Loucy (cell line): ENCODE data around the gene TMED9.
A peak's percentile ranks its signal among the peaks of the same experiment; 100 is the strongest.

Experiments
- H2AFZ ChIP-seq: fragments of 200-600 bp; sonication (generic); 2 replicates; pipeline ENCODE4 v1.6.0; 2016; ENCODE audit warnings: antibody characterized with exemption, mild to moderate bottlenecking, low read length, moderate library complexity
- H3F3A ChIP-seq: fragments of 200-600 bp; 2 replicates; pipeline ENCODE4 v1.6.0; 2016; ENCODE audit warnings: antibody characterized with exemption, low read depth, mild to moderate bottlenecking
- H3K27me3 ChIP-seq: fragments of 200-600 bp; sonication (generic); 2 replicates; pipeline ENCODE4 v1.6.1; 2014; ENCODE audit warnings: low read length, mild to moderate bottlenecking; ENCODE audit not compliant: insufficient read depth, poor library complexity, severe bottlenecking
- H3K36me3 ChIP-seq: fragments of 200-600 bp; sonication (generic); 2 replicates; pipeline ENCODE4 v1.6.1; 2016; ENCODE audit warnings: low read length; ENCODE audit not compliant: insufficient read depth
- H3K4me1 ChIP-seq: fragments of 200-600 bp; sonication (generic); 2 replicates; pipeline ENCODE4 v1.5.1; 2014; ENCODE audit warnings: low read length, mild to moderate bottlenecking; ENCODE audit not compliant: insufficient read depth, poor library complexity, severe bottlenecking
- H3K4me2 ChIP-seq: fragments of 200-600 bp; sonication (generic); 2 replicates; pipeline ENCODE4 v1.6.0; 2014; ENCODE audit warnings: antibody characterized with exemption, low read length, low read depth, mild to moderate bottlenecking; ENCODE audit not compliant: poor library complexity, severe bottlenecking
- H3K4me3 ChIP-seq: fragments of 200-600 bp; sonication (generic); 2 replicates; pipeline ENCODE4 v1.5.1; 2014; ENCODE audit warnings: low read length, mild to moderate bottlenecking, mixed read lengths; ENCODE audit not compliant: poor library complexity, severe bottlenecking
- H3K79me2 ChIP-seq: fragments of 200-600 bp; sonication (generic); 2 replicates; pipeline ENCODE4 v1.6.1; 2014; ENCODE audit warnings: low read length; ENCODE audit not compliant: insufficient read depth
- H3K9ac ChIP-seq: fragments of 200-600 bp; sonication (generic); 2 replicates; pipeline ENCODE4 v1.6.0; 2014; ENCODE audit warnings: mild to moderate bottlenecking, low read depth, low read length, moderate library complexity; ENCODE audit not compliant: poor library complexity, severe bottlenecking
- H3K9me2 ChIP-seq: fragments of 200-600 bp; sonication (generic); replicated peaks from 2 replicates; pipeline ENCODE4 v1.6.1; 2016; ENCODE audit warnings: low read depth, low read length, mixed read lengths
- H3K9me3 ChIP-seq: fragments of 200-600 bp; sonication (generic); 2 replicates; pipeline ENCODE4 v1.6.1; 2014; ENCODE audit warnings: mild to moderate bottlenecking, antibody characterized with exemption, low read length, low read depth; ENCODE audit not compliant: insufficient read depth
- H4K20me1 ChIP-seq: fragments of 200-600 bp; sonication (generic); 2 replicates; pipeline ENCODE4 v1.6.0; 2014; ENCODE audit warnings: antibody characterized with exemption, low read length, mild to moderate bottlenecking; ENCODE audit not compliant: insufficient read depth, poor library complexity, severe bottlenecking
- CTCF ChIP-seq: fragments of 200-600 bp; sonication (generic); conservative IDR thresholded peaks from 2 replicates; pipeline ENCODE4 v1.5.1; 2014; ENCODE audit warnings: mild to moderate bottlenecking, antibody characterized with exemption, low read length
- EZH2phosphoT487 ChIP-seq: fragments of 200-600 bp; IDR thresholded peaks from 2 replicates; pipeline ENCODE4 v1.6.1; 2018; ENCODE audit warnings: antibody characterized with exemption, mild to moderate bottlenecking, moderate library complexity, borderline replicate concordance

Gene TMED9

GRCh38 chr5:177593511-177593910, 1.5 kb downstream of the TMED9 start:
- no peaks in the 10 kb centered on the region for H3K9me2 ChIP-seq
- TF ChIP-seq EZH2phosphoT487, result no peak
- TF ChIP-seq CTCF, result no peak
- H3F3A ChIP-seq, result no peaks in the 10 kb centered on the region
- no peak overlapping the region for H2AFZ ChIP-seq
- H4K20me1 ChIP-seq, result peaks cover 12% of the 10 kb centered on the region
- H3K4me1 ChIP-seq, result peaks cover 12% of the 10 kb centered on the region
- no peak overlapping the region for H3K9ac ChIP-seq
- no peaks in the 10 kb centered on the region; the same call in 1 of the 2 replicates for H3K36me3 ChIP-seq
- H3K79me2 ChIP-seq, result peaks cover 25% of the 10 kb centered on the region
- no peaks in the 10 kb centered on the region for H3K9me3 ChIP-seq
- peak overlapping the region; percentile 74 for H3K4me2 ChIP-seq
- peak overlapping the region; percentile 86 for H3K4me3 ChIP-seq
- H3K27me3 ChIP-seq, result no peaks in the 10 kb centered on the region

- H3K4me3 ChIP-seq, result peak overlapping the region; percentile 86
- no peak for TF ChIP-seq CTCF
- no peak for TF ChIP-seq EZH2phosphoT487
- peak overlapping the region; percentile 74 for H3K4me2 ChIP-seq
- no peaks in the 10 kb centered on the region for H3K27me3 ChIP-seq
- H3K9ac ChIP-seq, result no peak overlapping the region
- H3K9me2 ChIP-seq, result no peaks in the 10 kb centered on the region
- H3K9me3 ChIP-seq, result no peaks in the 10 kb centered on the region
- H3K4me1 ChIP-seq, result peaks cover 12% of the 10 kb centered on the region
- H3K79me2 ChIP-seq, result peaks cover 25% of the 10 kb centered on the region
- H3F3A ChIP-seq, result no peaks in the 10 kb centered on the region
- no peak overlapping the region for H2AFZ ChIP-seq
- H3K36me3 ChIP-seq, result no peaks in the 10 kb centered on the region; the same call in 1 of the 2 replicates
- peaks cover 12% of the 10 kb centered on the region for H4K20me1 ChIP-seq
Measured at GRCh38 chr5:177594071-177594470, 2.1 kb downstream of the TMED9 start.

GRCh38 chr5:177595026-177595585, 3.1 kb downstream of the TMED9 start:
- Histone ChIP-seq H4K20me1 (peaks cover 12% of the 10 kb centered on the region), H3K4me3 (no peak overlapping the region), H3K4me2 (no peak overlapping the region), H2AFZ (no peak overlapping the region), H3K9me3 (no peaks in the 10 kb centered on the region), H3K79me2 (peaks cover 25% of the 10 kb centered on the region), H3K4me1 (peaks cover 12% of the 10 kb centered on the region), H3K36me3 (no peaks in the 10 kb centered on the region; the same call in 1 of the 2 replicates), H3K27me3 (no peaks in the 10 kb centered on the region), H3K9ac (no peak overlapping the region), H3K9me2 (no peaks in the 10 kb centered on the region), H3F3A (no peaks in the 10 kb centered on the region)
- no peak for TF ChIP-seq EZH2phosphoT487
- TF ChIP-seq CTCF, result no peak
